NCI-H345 treated with DMSO at 0.1 percent for 48 hours (cell line): ENCODE measurements around the gene CTTN.
"Not testable (repeated sequence)": the region's sequence is repeated elsewhere in the genome, so short reads cannot be mapped to it uniquely, and the experiment has no call there.

Experiments
- DNase-seq: peaks from one replicate; lab custom pipeline; 2025; ENCODE audit not compliant: unreplicated experiment; lab: John Stamatoyannopoulos, UW

The CTTN gene

DNA sequence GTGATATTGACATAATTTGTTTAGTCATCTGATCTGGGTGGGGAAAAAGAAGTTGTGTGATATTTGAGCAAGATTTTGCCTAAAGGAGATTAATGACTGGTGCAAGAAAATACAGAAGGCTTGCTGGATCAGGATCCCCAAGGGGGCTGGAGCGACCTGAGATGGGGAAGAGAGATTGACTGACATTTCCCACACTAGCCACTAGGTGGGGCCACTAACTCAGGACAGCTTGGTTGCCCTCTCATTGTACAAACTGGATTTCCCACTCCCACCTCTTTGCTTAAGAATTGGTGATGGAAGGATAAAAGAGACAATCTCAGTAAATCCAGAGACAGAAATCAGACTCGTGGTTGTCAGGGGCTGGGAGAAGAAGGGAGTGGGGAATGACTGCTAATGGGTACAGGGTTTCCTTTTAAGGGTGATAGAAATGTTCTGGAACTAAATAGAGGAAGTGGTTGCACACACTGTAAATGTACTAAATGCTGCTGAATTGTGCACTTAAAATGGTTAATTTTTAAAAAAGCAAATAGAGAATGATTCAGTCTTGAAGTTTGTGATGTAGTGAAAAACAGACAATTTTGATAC, 50.7 kb downstream of the CTTN start:
- DNase-seq, result no peak

DNA sequence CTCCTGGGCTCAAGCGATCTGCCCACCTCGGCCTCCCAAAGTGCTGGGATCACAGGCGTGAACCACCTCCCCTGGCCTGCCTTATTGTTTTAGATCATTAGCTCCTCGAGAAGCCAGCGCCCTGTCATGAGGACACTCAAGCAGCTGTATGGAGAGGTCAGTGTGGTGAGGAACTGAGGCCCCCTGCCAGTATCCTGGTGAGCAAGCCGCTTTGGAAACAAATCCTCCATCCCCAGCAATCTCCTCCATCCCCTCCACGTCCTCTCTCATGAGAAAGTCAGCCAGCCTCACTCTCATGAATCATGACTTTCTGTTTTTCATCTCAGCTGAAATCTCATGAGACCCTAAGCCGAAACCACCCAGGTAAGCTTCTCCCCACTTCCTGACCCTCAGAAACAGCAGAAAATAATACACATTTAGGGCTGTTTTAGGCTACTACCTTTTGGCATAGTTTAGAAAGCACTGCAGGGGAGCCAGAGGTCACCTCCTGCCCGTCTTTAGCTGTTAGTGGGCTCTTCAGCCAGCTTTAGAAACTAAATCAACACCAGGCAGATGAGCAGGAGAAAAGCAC, 56.0 kb downstream of the CTTN start:
- DNase-seq, result no peak

DNA sequence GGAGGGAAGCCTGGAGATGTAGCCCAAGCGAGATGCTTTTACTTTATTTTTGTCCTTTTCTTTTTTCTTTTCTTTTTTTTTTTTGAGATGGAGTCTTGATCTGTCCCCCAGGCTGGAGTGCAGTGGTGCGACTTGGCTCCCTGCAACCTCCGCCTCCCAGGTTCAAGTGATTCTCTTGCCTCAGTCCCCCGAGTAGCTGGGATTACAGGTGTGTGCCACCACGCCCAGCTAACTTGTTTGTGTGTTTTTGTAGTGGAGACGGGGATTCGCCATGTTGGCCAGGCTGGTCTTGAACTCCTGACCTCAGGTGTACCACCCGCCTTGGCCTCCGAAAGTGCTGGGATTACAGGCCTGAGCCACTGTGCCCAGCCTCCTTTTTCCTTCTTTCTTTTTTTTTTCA, 56.5 kb downstream of the CTTN start:
- not testable (repeated sequence) for DNase-seq

DNA sequence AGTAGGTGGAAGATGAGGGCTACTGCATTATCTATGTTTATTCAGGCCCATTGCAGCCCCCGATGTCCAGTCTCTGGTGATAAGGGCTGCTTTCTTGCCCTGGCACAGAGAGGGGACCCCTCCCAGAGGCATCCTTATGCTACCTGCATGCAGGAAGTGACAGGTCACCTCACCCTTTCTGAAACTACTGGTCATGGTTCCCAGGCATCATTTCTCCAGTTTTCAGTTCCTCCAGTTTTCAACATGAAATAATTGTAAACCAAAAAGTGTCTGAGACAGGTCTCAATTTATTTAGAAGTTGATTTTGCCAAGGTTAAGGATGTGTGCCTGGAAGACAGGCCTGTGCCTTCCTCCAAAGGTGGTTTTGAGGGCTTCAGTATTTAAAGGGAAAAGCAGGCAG, 57.0 kb downstream of the CTTN start:
- DNase-seq, result no peak

DNA sequence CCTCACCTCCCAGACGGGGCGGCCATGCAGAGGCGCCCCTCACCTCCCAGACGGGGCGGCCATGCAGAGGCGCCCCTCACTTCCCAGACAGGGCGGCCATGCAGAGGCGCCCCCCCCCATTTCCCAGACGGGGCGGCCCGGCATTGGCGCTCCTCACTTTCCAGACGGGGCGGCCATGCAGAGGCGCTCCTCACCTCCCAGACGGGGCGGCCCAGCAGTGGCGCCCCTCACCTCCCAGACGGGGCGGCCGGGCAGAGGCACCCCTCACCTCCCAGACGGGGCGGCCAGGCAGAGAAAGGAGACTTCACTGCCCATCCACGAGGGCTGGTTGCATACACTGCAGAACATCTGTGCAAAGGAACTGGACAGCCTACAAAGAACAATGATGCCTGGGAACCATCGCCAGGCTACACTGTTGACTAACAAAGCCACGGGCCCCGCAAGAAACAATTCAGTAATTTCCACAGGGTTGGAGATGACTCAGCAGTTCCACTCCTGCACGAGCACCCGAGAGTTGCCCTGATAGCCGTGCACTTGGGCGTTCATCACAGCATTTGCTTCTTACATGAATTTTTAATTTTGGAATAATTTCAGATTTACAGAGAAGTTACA, 58.7 kb downstream of the CTTN start:
- no peak for DNase-seq

DNA sequence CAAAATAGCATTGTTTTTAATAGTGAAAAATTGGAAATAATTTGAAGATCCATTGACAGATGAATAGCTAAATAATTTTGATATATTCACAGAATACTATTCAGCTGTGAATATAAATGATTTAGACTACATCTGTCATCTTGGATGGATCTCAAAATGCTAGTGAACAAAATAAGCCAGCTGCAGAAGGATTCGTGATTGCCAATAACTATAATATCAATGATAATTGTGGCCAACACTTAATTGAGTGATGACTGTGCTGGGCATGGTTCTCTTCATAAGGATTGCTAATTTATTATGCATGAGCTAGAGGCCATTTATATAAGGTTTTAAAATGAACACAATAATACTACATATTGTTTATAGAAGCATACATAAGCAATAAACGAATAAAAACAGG, 60.4 kb downstream of the CTTN start:
- DNase-seq, result no peak

DNA sequence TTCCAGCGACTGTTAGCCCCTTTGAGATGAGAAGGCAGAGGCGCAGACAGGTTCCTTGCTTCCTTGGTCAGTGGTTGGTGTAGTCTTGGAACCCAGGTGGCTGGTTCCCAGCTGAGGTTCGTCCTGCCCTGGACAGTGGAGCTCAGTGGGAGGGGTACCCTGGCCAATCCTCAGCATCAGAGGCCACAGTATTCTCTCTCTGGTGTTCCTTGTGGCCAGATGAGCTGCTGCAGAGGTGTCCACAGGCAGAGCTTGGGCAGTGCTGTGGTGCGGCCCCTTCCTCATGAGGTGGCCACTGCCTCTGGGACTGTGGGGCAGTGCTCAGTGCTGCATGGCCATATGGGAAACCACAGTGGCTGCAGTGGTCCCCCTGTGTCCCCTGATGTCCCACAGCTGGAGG, 61.8 kb downstream of the CTTN start:
- no peak for DNase-seq

DNA sequence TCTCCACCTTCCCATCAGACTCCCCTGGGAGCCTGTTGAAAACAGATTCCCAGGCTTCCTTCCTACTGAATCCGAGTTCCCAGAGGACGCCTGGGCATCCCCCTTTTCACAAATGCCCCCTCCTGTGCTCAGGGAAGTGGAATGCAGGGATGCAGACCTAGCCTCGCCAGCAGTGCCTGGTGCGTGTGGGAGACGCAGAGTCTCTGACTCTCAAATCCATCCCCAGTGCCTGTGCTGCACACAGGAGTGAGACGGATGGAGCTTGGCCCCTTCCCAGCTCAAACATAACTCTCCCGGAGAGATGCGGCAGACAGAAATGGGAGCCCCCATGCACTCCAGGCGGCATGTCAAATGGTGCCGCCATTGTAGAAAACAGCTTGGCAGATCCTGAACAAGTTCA, 62.6 kb downstream of the CTTN start:
- no peak for DNase-seq

DNA sequence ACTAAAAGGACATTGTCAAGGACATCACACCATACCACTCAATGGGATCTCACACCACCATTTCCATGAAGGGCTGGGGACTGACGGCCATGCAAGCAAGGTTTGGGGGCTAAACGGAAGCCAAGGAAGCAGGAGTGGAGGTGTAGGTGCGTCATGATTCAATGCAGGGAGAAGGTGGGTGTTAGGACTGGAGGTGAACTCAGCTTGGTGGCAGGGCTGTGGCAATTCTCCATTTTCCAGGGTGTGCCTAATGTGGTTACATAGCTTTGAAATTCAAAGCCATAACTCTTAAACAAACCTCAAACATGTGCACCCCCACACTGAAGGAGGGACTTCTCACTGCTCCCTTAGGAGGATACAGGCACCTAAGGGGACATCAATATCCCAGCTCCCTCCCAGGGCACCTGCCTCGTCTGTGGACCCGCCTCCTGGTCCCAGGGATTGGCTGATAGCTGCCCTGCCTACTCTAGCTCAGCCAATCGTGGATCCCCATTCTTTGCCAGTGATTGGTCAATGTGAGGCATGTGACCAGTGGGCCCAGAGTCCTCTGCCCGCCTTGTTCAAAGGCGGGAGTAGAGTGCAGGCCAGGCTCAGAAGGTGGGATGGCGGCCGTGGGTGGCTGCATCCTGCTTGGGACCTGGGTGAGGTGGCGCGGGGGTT, 64.6 kb downstream of the CTTN start:
- DNase-seq, result no peak

DNA sequence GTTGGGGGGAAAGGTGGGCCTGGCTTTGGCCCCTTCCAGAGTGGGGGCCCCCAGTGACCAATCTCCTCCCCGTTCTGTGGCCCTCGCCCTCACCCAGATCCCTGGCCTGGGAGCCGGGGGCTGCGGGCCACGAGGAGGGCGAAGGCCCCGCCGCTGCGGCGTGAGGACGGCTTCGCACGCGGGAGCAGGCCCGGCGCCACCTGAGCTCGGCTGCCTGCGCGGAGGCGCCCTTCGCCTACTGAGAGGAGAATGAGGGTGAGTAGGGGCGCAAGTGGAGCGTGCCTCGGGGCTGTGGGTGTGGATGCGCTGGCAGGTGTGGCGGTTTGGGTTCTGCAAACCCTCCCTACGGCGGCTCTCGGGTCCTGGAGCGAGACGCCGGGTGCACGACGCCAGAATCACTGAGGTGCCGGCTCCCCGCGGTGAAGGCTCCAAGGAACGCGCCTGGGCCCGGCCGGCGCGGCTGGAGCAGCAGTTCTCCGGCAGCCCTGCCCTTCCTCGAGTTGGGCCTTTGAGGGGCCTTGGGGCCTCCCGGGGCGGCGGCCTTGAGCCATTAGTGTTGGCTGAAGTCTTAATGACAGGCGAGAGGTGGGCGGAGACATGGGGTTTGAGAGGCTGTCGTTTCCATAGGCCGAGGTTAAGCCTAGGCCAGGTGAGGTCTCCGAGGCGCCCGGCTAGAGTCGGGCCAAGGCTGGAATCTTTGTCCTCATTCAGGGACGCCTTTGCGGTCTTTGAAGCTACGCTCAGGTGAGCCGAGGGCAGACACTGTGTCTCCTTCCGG, 65.3 kb downstream of the CTTN start:
- DNase-seq, result no peak

DNA sequence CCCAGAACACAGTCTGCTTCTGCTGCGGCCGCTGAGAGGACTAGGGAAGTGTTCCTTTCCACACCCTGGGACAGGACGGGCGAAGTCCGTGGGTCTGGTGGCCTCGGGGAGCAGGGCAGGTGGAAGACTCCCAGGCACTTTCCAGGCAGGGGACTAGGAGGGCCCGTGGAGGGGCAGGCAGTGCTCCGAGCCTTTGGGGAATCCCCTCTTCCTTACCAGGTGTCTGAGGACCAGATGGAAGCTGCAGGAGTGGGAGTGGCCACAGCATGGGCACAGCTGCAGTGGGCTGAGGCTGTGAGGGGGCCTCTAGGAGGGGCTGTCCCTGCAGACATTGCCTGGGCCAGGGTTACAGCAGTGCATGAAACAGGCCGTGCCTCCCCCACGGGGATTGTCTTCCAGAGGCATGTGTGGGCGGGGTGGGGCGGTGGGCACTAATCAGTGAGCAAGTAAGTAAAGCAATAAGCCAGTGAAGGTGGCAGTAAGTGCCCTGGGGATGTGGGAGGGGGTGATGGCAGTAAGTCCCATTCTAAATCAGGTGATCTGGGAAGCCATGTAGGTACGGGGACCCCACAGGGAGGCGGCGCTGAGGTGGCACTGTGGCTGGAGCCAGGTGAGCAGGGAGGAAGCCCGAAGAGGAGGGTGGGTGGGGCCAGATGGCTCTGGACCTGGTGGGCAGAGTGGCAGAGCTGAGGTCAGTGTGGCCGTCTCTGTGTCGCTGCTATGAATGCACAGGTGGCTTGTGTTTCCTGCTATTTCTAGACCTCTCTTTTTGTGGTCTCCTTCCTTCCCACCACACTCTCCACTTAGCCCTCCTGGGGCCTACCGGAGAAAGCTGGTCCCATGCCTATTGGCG, 66.4 kb downstream of the CTTN start:
- DNase-seq, result no peak

DNA sequence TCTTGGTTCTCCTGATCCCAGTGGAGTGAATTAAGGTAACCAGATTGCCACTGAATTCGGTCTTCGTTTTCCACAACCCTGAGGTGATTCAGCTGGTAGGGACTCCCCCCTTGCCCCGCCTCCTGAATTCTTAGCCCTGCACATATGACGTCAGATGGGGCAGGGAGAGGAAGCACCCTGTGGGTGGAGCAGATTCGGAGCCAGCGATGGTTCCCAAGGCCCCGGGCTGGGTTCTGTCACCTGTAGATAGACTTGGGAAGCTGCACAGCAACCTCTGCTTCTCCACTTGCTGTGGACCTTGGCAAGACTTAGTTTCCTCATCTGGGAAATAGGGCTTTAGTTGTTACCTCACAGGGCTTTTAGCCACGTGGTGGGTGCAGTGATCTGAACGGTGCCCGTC, 67.8 kb downstream of the CTTN start:
- no peak for DNase-seq

DNA sequence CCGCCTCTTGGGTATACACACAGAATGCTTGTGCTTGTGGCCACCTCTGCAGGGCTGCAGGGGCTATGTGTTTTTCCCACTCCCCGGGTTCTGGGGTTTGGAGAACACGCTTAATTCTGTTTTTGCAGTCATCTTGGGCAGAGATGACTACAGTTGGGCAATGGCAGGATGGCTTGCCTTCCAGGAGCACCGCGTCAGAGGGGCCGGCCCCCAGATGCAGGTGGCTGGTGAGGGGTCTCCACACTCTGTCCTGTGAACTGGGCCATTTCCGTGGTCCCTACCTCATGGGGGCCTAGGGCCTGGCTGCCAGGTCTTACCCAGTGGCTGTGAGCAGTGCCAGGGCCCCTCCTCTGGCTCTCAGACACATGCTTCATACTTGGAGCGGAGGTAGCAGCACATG, 68.3 kb downstream of the CTTN start:
- no peak for DNase-seq

DNA sequence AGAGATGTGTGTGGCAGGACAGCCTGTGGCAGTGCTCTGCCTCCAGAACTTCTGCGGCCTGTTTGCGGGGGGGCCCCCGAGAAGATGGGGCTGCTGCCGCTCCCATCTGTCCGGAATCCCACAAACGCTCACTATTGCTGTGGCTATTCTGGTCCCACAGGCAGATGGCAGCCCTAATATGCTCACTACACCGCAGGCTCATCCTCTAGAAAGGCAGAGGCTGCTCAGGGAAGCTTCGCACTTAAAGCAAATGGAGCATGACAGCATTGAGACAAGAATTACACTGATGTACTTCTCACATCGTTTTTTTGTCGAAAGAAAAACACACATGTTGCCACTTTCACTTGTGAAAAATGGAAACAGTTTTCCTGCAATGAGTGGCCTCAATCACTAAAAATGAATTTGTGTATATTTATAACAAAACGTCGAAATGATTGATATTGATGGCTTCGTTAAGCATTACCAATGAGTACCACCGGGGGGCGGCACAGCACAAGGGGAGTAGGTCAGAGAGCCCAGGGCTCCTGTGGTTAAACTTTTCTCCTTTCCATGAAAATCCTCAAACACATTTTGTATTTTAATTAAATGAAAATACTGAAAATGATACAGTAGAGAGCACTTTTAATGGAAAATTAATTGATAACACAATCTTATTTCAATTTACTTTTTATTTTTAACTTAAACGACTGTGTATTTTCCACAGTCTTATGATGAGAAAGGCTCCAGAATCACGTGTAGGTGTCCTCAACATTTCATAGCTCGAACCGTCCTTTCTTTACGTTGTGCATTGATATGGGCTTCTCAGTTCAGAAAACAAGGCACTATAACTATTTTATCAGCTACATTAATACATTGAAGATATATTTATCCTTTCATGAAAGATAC, 69.1 kb downstream of the CTTN start:
- peak; percentile 91 for DNase-seq

DNA sequence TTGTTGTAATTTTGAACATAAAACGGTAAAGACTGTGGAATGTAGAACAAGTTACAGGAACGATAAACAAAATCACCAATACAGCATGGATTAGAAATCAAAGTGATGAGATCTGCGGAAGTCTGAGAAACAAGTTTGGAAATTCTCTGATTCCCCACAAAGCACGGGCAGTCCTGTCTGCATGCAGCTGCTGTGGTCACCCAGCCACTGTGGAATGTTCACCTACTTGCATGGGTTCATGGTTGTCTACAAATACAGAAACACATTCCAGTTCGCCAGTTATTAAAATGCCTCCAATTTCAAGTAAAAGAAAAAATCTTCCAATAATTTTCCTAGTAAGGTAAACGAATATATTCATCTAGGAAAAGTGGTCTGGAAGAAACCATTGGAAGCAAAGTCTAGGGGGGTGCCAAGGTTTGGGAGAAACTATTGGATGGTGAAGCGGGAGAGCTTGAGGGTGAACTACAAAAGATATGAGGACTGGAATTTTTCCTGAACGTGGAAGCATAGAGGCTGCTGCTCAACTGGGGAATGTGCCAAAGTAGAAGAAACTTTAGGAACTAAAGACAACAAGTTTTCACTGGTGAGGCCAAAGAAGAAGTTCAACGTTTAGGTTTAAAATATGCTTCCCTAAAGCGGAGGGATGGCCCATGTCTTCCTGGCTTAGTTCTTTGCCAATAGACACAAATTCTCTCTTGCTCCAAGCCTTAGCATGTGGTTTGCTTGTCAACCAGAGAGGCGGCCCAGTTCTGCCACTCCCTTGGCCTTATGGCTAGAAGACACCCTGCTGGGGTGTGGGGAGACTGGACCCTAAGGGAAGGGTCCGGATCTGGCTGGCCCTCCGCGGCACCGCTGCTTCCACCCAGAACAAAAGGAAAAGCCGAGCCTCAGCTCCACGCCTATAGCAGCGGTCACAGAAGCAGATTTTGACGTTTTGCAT, 70.2 kb downstream of the CTTN start:
- no peak for DNase-seq

DNA sequence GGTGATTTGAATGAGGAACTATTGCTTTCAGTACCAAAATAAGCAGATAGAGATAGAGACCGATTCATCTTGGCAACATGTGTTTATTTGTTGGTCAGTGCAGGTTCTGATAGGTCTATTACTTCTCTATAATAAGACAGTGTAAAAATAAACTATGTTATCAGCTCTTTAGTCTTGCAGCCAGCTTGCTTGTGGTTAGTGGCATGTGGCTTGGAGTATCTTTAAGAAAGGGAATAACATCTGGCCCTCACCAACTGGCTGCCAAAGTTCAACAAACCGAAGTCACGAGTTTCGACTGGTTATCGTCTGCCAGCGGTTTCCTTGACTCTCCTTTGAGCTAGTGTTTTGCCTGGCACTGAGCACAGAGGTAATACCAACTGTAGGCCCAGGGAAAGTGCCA, 71.8 kb downstream of the CTTN start:
- no peak for DNase-seq

DNA sequence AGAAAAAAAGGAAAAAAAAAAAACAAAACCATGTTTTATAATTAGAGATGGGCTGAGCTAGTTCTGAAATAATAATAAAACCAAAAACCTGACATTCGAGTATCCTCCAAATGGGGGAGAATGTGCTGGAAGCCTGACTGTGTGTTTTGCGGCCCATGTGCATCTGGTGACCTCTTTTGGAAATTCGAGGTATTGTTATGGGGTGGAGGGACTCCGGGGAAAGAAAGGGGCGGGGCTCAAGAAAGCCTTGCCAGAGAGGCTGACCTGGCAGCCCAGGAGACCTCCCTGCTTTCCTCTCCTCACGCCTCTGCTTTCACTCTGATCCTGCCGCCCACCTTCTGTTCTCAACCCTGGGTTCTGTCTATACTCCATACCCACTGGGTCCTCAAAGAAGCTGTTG, 72.9 kb downstream of the CTTN start:
- DNase-seq, result no peak

DNA sequence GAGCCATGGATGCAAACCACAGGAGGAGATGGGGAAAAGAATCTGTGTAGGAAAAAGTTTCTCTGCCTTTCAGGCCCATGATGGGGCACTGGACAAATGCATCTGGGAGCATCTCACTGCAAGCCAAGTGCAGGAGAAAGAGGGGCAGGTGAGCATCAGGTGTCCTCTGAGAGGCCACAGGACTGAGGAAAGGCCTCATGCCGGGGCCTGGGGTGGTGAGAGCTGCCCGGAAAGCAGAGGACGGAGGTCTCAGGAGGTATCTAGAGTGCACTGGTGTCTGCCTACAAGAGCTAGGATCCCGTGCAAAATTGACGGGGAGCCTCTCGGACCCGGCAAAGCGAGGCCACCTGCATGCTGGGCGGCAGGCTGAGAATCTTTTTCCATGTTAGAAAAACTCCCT, 73.9 kb downstream of the CTTN start:
- no peak for DNase-seq
